NB4 (cell line): Measurements from ENCODE around the gene GNB1.

Experiments used
- DNase-seq: peaks from one replicate; pipeline ENCODE4 v3.0.0; 2010; ENCODE audit warnings: low read depth
- H3K4me3 ChIP-seq: one replicate; pipeline ENCODE4 v1.5.1; 2011; ENCODE audit warnings: mild to moderate bottlenecking, low read depth, low read length, moderate library complexity
- CTCF ChIP-seq: IDR thresholded peaks from one replicate; pipeline ENCODE4 v1.5.1; 2012; ENCODE audit warnings: low read depth, low read length
- MAX ChIP-seq: IDR thresholded peaks from 2 replicates; pipeline ENCODE4 v1.6.1; 2011; ENCODE audit warnings: low read depth, low read length
- MYC ChIP-seq: IDR thresholded peaks from 2 replicates; pipeline ENCODE4 v1.6.1; 2011; ENCODE audit warnings: low read depth, low read length
- POLR2A ChIP-seq: IDR thresholded peaks from 2 replicates; pipeline ENCODE4 v1.6.1; 2011; ENCODE audit warnings: mild to moderate bottlenecking; ENCODE audit not compliant: insufficient read length; ENCODE audit errors: extremely low read depth

Gene GNB1

GRCh38 chr1:1847061-1847850, 43.6 kb downstream of the GNB1 start:
- no peak for DNase-seq
- TF ChIP-seq MAX (no peak), POLR2A (no peak), MYC (no peak), CTCF (no peak)

GRCh38 chr1:1846386-1846918, 44.4 kb downstream of the GNB1 start:
- no peak for DNase-seq
- H3K4me3 ChIP-seq: no peak overlapping the region
- TF ChIP-seq MAX: no peak
- TF ChIP-seq CTCF: no peak
- TF ChIP-seq MYC: no peak

More at GRCh38 chr1:1847061-1847850, 43.6 kb downstream of the GNB1 start:
- H3K4me3 ChIP-seq: no peak overlapping the region

- no peak overlapping the region for H3K4me3 ChIP-seq
- TF ChIP-seq MAX (no peak), MYC (no peak), POLR2A (no peak), CTCF (no peak)
- DNase-seq: no peak
These were observed 48.3 kb downstream of the GNB1 start for GRCh38 chr1:1842360-1843146.

GRCh38 chr1:1841575-1841995, 49.3 kb downstream of the GNB1 start:
- DNase-seq: no peak
- TF ChIP-seq POLR2A: no peak
- TF ChIP-seq MAX: no peak
- TF ChIP-seq MYC: no peak
- no peak for TF ChIP-seq CTCF
- H3K4me3 ChIP-seq: no peak overlapping the region

GRCh38 chr1:1839311-1839965, 51.4 kb downstream of the GNB1 start:
- TF ChIP-seq CTCF: no peak
- TF ChIP-seq POLR2A: no peak
- TF ChIP-seq MAX: no peak
- H3K4me3 ChIP-seq: no peak overlapping the region
- no peak for DNase-seq
